22Rv1 (cell line): ENCODE measurements around the gene MKNK2.

Source experiments
- H3K27ac ChIP-seq: fragments of 450-650 bp; 2 replicates; pipeline ENCODE4 v1.5.1; 2017
- ZFX ChIP-seq: fragments of 450-650 bp; IDR thresholded peaks from 2 replicates; pipeline ENCODE4 v1.6.1; 2017; ENCODE audit warnings: antibody characterized with exemption, borderline replicate concordance
- TF ChIP-seq, protein P1 (sequence below): fragments of 450-650 bp; IDR thresholded peaks from 2 replicates; pipeline ENCODE4 v1.5.1; 2017; ENCODE audit warnings: mild to moderate bottlenecking

The MKNK2 gene

DNA sequence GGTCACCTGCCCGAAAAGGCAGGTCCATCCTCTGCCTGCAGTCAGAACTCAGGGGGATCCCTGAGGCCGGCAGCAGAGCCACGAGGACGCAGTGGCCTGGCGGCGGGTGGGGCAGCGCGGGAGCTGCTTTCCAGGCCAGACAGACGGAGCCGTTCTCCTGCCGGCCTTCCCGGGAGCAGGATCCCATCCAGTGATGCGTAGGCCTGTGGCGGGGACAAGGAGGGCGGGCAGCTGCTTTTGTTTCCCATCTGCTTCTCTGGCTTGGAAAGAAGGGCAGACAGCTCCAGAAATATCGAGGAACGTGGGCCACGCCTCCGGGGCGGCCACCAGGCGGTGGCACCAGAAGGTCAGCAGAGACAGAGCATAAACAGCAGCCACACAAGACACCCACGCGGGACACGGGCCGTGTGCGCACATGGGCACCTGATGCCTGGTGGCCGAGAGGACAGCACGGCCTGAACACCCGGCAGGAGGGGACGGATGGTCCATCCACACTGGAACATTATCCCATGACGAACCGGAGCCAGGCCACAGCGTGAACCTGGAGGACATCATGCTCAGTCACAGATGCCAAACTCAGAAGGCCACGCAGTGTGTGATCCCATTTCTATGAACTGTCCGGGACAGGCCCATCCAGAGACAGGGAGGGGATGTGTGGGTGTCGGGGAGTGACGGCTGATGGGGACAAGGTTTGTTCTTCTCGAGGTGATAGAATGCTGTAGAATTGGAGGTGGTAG, 13.9 kb upstream of the MKNK2 start:
- peak overlapping the region; percentile 99 for H3K27ac ChIP-seq

DNA sequence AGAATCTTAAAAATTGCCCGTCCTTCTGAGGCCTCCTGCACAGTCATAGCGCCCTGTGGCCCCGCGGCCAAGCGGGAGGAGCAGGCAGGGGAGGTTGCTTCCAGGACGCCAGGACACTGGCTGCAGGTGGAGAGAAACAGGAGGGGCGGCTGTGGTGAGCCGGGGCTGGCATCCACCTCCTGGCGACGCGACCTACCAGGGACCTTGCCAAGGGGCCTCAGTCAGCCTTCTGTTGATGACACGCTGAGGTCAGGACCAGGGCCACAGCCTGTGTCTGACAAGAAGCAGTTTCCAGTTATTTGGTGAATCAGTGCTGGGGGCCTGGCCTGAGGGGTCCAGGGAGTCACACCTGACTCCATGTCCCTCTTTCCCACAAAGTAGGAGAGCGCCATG, 13.3 kb upstream of the MKNK2 start:
- peak overlapping the region; percentile 99 for H3K27ac ChIP-seq
- TF ChIP-seq, protein P1, sequence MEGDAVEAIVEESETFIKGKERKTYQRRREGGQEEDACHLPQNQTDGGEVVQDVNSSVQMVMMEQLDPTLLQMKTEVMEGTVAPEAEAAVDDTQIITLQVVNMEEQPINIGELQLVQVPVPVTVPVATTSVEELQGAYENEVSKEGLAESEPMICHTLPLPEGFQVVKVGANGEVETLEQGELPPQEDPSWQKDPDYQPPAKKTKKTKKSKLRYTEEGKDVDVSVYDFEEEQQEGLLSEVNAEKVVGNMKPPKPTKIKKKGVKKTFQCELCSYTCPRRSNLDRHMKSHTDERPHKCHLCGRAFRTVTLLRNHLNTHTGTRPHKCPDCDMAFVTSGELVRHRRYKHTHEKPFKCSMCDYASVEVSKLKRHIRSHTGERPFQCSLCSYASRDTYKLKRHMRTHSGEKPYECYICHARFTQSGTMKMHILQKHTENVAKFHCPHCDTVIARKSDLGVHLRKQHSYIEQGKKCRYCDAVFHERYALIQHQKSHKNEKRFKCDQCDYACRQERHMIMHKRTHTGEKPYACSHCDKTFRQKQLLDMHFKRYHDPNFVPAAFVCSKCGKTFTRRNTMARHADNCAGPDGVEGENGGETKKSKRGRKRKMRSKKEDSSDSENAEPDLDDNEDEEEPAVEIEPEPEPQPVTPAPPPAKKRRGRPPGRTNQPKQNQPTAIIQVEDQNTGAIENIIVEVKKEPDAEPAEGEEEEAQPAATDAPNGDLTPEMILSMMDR: no peak
- no peak for TF ChIP-seq ZFX

More for the DNA sequence above, 13.9 kb upstream of the MKNK2 start:
- TF ChIP-seq, protein P1: no peak
- no peak for TF ChIP-seq ZFX

DNA sequence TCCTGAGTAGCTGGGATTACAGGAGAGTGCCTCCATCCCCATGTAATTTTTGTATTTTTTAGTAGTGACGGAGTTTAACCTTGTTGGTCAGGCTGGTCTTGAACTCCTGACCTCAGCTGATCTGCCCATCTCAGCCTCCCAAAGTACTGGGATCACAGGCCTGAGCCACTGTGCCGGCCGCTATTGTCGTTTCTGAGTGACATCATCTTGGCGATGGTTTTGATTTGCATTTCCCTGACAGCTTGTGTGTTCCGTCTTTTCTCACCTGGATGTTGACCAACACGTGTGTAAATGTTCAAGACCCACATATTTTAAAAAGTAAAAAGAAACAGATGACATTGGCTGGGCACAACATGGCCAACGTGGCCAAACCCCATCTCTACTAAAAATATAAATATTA, 12.8 kb upstream of the MKNK2 start:
- H3K27ac ChIP-seq: peak overlapping the region; percentile 99
- TF ChIP-seq, protein P1: no peak
- TF ChIP-seq ZFX: no peak

DNA sequence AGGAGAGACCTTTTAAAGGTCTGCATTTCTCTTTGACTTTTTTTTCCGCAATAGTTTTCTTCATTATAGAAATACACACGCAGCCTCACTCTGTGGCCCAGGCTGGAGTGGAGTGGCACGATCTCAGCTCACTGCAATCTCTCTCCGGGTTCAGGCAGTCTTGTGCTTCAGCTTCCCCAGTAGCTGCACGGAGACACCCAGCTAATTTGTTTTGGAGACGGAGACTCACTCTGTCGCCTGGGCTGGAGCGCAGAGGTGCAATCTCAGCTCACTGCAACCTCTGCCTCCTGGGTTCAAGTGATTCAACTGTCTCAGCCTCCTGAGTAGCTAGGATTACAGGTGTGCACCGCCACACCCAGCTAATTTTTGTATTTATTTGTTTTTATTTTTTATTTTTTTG, 11.7 kb upstream of the MKNK2 start:
- TF ChIP-seq, protein P1: no peak
- TF ChIP-seq ZFX: no peak
- peak overlapping the region; percentile 99 for H3K27ac ChIP-seq

DNA sequence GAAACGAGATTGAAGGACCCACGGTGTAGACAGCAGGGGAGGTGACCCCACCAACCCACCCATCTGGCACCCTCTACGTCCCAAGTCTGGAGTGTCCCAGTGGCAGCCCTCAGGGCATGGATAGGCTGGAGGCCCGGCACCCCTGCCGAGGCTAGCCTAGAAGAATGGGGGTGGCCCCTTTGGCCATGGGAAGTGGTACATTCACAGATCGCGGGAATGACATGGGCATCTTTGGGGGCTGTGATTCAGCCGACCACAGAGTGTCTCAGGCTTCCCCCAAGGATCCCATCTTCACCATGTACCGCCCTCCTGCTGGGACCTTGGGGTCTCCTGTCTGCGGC, 11.3 kb upstream of the MKNK2 start:
- TF ChIP-seq ZFX: no peak
- TF ChIP-seq, protein P1: no peak
- H3K27ac ChIP-seq: peak overlapping the region; percentile 99

DNA sequence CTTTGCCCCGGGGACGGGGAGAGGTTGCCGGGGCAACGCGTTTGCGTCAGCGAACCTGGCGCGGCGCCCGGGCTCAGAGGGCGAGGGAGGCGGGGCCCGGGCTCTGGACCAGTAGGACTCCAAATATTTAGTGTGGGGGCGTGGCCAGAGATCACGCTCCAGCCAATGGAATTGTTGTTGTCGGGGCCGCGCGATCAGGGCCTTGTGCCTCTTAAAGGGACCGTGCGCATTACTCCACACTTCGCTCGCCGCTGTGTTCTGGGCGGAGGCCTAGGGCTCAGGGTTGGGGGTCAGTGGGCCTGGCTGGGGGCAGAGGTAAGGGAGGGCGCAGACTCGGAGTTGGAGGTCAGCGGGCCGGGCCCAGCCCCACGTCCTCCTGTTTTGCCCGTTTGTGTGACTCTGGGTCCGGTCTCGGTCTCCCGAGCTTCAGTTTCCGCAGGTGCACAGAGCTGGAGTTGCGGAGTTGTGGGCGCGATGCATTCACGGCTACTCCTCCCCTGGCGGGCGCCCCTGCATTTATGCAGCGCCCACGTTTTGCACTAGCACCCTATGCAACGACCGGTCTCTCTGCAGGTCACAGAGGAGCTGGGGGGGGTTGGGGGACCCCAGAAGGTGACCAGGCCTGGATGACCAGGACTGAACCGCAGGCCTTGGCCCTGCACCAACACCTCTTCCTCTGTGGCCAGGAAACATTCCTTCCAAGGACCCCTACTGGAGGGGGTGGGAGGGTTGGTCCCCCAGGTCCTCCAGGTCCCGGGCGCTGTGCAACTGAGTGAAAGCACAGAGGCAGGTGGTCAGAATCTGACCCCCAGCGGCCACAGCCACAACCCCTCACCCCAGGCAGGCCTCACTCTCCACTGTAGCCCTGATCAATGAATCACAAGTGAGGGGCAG, 10.7 kb upstream of the MKNK2 start:
- peak overlapping the region; percentile 99 for H3K27ac ChIP-seq
- TF ChIP-seq ZFX: no peak
- TF ChIP-seq, protein P1: no peak
